NCI-H82 (cell line): Measurements from ENCODE around the gene MAFF.
A peak's percentile ranks its signal among the peaks of the same experiment; 100 is the strongest.
"Not testable (repeated sequence)": the region's sequence is repeated elsewhere in the genome, so short reads cannot be mapped to it uniquely, and the experiment has no call there.

Experiments used
- DNase-seq: peaks from one replicate; lab custom pipeline; 2025; lab: John Stamatoyannopoulos, UW

Gene MAFF

DNA sequence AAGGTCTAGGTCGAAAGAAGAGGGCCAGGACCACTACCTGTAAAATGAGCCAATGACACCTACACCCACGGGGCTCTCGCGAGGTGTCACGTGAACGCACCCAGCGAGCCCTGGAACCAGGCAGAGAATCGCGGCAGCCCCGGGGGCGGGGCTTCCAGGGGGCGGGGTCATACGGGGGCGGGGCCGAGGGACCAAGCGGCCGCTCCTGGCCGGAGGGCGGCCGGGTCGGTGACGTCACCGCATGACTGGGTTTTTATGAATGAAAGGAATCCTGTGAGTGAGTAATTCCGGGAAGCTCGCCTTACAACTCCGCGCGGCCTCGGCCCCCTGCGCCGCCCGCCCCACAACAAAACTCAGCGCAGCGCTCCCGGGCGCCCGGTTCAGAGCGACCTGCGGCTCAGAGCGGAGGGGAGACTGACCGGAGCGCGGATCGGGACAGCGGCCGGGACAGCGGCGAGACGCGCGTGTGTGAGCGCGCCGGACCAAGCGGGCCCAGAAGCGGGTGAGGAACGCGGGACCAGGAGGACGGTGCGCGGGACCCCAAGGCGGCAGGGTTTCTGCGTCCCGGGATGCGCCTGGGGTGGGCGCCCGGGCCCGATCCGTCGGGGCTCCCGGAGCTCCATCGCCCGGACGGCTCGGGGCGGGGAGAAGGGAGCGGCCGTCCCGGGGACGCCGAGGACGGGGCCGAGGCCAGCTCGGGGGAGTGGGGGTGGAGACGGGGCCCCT, at the start of gene MAFF:
MAFF (plus strand) TSS at position 284 of the 726 bp plus-strand sequence. CDS start 11,860 bp downstream, outside the sequence.
- peak; percentile 93 for DNase-seq

DNA sequence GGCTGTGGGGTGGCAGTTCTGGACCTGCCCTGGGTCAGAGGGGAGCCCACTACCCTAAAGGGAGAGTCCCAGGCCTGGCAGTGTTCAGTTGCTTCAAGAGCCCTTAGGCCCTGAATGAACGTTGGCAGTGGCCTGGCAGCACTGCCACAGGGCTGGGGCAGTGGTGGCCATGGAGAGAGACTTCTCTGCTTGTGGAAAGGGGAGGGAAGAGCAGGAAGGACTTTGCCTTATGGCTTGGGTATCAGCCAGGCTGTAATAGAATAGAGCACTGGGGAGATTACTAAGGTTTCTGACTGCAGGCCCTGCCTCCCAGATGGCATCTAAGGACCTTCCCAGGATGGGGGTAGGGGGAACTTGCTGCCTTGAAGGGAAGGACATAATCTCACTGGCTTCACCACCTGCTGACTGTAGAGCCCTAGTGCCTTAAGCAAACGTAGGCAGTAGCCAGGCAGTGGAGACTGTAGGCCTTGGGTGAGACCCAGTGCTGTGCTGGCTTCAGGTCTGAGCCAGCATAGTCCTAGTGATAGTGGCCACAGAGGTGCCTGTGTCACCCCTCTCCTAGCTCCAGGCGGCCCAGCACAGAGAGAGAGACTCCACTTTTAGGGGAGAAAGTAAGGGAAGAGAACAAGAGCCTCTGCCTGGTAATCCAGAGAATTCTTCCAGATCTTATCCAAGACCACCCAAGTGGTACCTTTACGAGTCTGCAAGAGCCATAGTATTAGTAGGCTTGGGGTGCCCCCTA, 47.8 kb upstream of the MAFF start:
- peak; percentile 97 for DNase-seq

DNA sequence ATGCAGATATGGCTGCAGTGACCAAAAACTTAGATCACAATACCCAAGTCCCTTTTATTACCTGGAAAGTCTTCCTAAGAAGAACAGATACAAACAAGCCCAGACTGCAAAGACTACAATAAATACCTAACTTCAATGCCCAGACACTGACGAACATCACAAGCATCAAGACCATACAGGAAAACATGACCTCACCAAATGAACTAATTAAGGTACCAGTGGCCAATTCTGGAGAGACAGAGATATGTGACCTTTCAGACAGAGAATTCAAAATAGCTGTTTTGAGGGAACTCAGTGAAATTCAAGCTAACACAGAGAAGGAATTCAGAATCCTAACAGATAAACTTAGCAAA, 47.3 kb upstream of the MAFF start:
- DNase-seq: not testable (repeated sequence)

DNA sequence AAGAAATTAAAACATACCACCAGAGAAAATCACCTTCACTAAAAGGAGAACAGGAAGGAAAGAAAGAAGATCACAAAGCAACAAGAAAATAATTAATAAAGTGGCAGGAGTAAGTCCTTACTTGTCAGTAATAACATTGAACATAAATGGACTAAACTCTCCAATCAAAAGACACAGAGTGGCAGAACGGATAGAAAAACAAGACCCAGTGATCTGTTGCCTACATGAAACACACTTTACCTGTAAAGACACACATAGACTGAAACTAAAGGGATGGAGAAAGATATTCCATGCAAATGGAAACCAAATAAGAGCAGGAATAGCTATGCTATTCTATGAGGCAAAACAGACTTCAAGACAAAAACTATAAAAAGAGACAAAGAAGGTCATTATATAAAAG, 46.1 kb upstream of the MAFF start:
- no peak for DNase-seq

DNA sequence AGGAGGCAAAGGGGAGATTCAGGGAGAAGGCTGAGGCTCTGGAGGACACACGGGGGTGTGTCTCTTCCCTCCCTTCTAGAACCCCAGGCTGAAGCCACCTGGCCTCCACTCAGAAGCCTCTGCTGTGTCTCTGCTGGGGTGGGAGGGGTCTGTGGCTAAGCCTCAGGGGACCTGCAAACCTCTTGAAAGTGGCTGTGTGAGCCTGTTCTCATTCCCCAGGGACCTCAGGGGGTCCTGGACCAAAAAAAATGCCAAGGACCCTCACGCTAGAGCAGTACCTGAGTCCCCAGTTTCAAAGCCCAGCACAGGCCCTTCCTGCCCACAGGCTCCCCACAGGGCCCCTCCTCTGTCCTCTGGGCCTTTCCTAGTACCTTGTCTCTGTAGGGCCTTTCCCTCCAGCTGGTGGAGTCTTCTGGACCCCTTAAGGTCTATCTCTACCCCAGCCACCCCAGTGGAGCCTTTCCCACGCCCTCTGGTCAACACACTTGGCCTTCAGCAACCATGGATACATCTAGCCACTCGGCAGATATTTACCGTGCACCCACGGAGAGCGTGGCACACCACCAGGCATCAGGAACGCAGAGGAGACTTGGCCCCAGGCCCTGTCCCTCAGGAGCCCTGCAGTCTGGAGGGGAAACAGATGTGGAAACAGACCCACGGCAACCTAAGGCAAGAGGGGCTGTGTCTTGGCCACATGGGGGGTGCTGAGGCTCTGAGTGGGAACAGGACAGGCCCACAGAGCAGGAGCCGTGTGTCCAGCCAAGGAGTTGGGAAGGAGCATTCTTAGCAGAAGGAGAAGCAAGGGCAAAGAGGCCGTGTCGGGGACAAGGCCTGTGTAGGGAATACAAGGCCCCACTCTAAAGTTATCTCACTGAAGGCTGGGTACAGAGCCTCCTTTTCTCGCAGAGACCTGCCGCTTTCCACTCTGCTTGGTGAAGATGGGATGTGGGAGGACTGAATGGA, 38.6 kb upstream of the MAFF start:
- DNase-seq: no peak

DNA sequence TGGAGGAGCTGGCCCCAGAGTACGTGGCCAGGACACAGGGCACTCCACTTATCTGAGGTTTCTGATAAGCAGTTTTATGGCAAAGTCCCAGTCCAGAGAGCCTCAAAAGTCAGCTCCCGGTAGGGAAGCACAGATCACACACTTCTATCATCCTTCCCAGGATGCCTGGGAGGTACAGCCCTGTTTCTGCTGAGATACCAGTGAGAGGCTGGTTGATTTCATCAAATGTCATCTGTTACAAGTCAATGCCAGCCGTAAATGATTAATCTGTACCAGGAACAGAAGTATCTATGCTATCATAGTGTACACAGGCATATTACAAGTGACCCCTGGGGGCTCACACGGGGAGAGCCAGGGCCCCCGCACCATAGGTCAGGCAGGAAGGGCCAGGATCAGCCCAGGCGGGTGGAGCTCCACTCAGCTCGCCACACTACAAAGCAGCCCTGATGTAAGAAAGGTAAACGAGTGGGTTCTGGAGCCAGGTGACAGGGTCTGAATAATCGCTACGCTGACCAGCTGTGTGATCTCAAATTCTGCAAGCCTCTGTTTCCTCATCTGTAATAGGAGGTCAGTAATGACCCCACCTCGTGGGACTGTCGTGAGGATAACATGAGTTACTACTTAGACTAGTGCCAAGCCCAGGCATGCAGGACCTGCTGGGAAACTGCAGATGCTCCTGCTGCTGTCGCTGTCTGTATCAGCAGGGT, 37.8 kb upstream of the MAFF start:
- no peak for DNase-seq

DNA sequence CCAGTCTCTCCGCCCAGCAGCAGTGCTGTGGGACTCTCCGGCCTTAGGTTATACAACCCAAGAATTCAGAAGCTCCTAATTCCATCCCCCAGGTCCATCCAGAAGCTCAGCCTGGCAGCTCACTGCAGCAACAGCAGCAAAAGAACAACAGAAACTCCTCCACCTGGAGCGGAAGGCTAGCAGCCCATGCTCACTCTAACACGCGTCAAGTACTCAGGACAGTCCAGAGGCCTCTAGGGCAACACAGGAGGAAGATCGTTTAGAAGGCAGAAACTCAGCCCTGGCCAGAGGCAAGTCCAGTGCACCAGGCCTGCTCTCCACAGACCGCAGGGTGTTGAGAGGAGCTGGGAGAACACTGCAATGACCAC, 37.3 kb upstream of the MAFF start:
- no peak for DNase-seq

DNA sequence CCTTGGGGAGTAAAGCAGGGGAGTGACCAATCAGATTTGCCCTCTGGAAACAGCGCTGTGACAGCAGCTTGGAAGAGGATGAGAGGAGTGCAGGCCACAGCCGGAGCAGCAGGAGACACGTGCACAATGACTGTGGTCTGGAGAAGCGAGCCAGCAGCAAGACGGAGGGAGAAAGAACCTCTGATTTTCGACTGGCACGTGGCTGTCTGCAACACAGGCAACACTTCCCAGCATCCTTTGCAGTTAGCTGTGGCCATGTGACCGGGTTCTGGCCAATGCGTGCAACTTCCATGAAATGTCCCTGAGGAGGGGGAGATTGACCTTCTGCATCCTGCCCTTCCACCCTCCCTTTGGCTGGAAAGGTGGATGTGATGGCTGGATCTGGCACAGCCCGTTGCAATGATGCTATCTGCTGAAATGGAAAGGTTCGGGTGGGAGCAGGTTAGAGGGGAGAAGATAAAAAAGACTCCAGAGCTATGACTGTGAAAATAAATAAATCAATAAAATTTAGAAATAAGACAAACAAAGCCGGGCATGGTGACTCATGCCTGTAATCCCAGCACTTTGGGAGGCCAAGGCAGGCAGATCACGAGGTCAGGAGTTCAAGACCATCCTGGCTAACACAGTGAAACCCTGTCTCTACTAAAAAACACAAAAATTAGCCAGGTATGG, 35.7 kb upstream of the MAFF start:
- peak; percentile 6 for DNase-seq

DNA sequence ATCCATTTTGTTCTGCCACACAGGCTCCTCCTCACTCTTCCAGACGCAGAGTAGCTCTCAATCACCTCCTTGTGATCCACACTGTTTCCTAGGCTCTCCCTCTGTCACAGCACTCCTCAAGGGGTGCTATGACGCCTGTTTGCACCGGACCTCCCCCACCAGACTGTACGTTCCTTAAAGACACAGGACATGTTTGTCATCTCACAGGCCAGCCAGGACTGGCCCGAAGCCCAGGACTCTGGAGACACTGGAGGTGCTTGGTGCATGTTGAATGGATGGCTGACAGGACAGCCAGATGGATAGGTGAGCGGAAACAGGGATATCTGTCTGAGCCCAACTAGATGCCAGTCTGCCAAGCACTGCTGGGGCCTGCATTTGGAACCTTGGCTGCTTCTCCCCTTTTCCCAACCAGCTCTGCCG, 33.8 kb upstream of the MAFF start:
- peak; percentile 44 for DNase-seq

DNA sequence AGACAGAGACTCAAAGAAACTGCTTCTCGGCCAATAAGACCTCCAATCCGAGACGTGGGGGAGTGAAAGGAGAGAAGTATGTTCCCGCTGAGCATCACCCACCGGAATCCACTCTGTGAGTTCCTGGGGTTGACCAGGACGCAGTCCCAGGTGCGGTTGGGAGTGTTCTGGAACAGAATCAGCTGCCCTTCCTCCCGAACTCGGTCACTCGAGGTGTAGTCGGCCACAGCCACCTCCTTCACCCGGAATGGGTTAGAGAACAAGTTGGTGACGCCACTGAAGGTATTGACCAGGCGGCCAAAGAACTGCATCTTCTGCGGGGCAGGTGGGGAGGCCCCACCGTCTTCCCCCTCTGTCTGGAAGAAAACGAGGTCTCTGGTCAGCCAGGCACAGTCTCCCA, 32.7 kb upstream of the MAFF start:
- no peak for DNase-seq

DNA sequence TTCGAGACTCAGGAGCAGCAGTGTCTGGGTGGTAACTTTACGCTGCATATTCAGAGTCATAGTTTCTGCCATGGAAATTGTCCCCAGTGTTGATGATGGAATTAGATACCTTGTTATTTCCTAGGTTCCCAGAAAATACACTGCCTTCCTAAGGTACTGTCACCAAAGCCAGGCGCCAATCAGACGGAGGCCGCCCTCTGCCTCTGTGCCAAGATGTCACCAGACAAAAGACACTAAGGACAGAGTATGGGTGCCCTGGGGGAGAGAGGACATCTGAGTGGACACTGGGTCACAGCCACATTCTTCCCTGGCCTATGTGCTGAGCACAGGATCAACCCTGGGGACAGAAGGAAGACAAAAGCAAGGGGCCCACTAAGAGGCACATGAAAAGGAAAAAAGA, 31.3 kb upstream of the MAFF start:
- DNase-seq: no peak

DNA sequence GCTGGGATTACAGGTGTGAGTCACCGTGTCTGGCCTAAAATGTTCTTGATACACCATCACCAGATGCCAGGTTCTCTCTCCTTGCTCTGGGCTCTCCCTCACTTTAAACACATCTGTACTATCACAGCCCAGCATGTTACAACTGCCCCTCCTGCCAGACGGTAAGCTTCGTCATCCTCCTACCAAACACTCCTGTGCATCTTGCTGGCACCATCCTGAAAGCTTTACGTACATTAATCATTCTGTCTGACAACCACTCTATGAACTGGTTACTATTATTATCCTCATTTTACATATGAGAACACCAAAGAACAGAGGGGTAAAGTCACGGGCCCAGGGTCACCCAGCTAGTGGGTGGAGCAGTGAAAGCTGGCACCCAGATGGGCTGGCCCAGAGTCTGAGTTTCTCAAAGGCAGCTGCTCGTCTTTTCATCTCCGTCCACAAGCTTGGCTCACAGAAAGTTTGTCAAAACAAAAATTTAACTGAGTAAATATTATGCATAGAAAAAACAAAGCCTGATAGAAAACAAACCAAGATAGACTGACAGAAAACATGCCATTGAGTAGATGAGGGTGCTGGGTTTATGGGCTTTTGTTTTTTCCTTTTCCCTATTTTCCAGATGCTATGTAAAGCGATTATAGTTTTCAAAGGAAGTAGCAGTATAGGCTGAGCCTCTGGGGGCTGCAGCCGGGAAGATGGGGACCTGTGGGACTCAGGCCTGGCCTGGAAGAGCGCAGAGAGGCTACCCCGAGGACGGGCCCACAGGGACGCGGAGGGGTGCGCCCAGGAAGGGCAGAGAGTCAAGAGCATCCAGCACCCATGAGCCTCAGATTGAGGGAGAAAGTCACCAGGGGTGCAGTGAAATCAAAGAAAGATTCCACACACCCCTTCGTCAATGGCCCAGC, 29.6 kb upstream of the MAFF start:
- DNase-seq: no peak

DNA sequence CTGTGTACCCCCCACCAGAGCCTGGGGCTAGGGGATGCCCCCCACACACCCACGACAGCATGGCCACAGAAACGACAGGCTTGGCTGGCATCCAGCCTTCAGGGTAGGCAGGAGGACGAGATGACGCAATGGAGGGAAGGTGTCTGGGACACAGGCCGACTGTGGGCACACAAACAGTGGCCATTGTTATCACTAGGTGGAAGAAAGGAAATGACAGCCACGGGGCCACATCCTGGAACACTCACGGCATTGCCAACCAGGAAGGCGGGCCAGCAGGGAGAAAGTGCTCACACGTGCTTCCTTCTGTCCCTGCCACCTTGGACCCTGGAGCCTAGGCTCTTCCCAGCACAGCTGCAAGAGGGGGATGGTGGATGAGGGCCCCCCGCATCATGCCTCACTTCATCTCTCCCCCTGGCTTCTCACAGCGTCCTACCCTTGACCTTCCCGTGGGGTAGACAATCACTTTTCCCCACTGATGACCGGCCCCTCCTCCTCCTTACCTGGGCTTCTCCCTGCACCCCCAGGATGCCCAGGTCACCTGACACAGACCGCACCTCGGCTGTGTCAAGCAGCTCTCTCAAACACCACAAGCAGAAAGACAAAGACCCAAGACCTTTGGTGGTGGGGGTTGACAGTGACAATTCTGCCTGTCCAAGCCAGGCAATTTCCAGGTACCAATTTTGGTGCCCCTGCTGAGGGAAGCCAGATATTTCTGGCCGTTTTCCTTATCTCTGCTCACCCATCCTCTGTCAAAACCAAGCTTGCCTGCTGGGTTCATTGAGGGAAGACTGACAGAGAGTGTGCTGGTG, 28.8 kb upstream of the MAFF start:
- DNase-seq: no peak

DNA sequence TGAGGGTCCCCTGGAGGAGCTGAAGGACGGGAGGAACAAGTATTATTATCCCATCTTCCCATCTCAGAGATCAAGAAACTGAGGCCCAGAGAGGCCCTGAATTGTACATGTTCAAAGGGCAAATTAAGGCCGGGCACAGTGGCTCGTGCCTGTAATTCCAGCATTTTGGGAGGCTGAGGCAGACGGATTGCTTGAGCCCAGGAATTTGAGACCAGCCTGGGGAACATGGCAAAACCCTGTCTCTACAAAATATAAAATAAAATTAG, 28.2 kb upstream of the MAFF start:
- DNase-seq: no peak

DNA sequence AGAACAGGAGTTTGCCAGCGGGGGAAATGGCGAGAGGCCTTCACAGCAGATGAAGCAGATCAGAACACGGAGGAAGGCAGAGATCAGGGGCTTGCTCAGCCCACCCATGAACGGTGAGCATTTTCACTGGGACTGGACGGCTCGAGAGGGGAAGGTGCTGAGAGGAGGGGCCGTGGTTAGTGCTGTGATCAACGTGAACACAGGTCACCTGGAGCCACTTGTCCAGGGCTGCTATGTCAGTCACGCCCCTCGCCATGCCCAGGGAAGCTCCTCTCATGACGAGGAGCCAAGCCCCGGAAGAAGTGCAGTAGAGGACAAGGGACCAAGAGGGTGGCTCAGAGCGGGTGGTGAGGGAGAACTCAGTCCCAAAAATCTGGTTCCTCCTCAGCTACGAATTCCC, 27.2 kb upstream of the MAFF start:
- DNase-seq: no peak

DNA sequence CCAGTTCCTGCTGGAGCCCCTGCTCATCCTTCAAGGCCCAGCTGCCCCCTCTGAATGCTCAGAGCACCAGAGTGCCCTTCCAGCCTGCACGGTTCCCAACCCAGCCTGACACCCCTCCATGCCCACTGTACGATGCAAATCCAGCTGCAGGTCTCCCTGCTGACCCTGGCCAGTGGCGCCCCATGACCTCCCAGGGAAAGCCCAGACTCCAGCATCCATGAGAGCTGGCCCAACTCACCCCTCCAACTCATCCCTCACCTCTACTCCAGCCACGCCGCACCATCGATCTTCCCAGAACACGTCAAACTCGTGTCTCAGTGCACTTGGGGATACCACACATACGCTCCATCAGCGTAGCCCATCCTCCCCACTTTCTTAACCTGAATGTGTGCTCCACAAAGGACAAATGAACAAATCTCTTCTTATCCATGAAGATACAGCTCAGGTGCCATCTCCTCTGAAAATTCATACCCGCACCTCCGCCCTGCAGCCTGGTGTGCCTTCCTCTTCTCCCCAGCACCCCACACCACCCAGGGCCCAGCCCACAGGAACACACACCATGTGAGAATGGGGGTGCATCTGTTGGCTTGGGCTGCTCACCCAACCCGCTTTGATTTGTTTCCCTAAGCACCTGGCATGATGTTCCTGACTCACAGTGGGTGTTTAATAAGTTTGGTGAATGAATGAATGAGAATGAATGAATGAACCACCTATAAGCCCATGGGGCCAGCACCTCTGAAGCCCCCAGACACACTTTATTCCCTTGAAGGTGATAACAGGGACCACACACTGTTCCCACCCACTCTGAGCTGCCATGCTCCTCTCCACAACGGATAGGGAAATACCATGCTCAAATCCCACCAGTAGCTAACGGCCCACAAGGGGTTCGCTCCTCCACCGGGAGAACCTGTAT, 26.3 kb upstream of the MAFF start:
- no peak for DNase-seq

DNA sequence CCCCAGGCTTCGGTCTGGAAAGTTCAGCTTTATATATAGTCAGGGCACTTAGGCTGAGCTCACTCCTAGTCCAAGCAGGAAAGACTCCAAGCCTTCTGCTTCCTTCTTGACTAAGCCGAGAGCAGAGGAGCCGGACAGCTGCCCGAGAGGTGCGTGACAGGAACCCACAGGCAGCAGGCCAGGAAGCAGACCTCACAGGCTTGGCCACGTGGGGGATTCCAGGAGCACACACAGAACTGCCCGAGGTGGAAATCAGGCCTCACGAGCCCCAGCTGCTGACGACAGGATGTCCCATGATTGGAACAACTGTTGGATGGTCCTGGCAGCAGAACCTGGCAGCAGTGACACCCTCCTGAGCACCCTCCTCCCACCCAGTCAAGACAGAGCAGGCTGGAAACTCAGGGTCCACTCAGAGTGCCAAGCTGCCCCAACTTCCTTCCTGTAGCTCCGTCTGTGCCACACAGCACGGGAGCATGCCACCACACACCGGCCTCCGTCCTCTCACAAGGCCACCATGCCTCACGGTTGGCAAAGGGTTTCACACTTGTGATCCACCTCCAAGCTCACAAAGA, 25.5 kb upstream of the MAFF start:
- DNase-seq: no peak

DNA sequence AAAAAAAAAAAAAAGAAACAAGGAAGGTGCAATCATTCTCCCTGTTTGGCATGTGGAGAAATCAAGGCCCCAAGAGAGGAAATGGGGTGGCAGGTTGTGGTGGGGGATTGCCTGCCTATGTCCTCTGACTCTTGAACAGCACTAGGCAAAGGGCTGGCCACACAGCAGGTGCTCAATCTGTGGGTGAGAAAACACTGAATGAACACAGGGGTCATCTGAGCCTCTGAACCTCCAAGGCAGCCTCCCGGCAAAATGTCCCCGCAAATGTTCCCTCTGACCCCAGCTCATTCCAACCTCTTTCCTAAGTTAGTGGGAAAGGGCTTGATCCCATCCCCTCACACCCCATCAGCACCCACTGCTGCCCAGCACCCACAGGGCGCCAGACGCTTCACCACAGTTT, 24.8 kb upstream of the MAFF start:
- no peak for DNase-seq
